Stimulated activated CD4-positive, alpha-beta T cell treated with anti-CD3 and anti-CD28 coated beads, Interleukin-12 subunit alpha, Interleukin-12 subunit beta, amount 100 ng/mL, for 24 hours (primary cell): ENCODE results near the gene NLRC3.

Experiments used
- DNase-seq, 2 experiments: peaks; one replicate each; pipeline ENCODE4 v3.0.0-alpha.2; 2020; ENCODE audit warnings: low read depth in 2 of 2

Gene NLRC3

DNA sequence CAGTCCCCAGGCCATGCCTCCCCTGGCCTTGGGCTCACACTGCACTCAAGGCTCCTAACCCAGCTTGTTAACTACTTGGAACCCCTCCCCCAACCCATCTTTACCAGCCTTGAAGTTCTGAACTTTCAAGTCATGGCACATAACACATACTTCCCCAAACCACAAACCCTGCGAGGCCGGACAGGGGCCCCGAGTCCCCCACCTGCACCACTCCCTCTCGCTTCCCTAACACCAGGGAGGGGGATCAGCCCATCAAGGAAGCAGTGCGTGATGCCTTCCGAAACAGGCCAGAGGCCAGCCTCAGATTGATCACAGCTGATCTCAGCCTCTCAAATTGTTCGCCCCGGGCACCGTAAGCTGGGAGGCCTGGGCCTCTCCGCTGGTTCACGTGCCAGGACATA is 3.0 kb upstream of the NLRC3 start:
- DNase-seq = no peak

- no peak for DNase-seq
These were observed 2.6 kb upstream of the NLRC3 start for GRCh38 chr16:3579776-3580175.

- DNase-seq = peak in 1 of 2 experiments; percentile 54
These were observed 1.7 kb upstream of the NLRC3 start for GRCh38 chr16:3578610-3579551.

DNA sequence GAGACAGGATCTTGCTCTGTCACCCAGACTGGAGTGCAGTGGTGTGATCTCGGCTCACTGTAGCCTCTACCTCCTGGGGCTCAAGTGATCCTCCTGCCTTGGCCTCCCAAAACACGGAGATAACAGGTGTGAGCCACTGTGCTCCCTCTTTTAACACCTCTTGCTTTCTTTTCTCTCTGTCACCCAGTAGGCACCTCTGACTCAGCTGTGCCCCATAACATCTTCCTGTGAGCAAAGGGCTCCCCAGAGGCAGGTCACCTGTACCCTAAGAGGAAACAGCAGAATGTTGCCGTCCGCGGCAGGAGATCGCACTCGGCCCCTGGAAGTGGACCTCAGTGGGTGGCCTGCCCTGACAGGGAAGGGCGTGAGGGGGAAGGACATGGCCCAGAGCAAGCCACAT is 918 bp upstream of the NLRC3 start:
- no peak for DNase-seq

DNA sequence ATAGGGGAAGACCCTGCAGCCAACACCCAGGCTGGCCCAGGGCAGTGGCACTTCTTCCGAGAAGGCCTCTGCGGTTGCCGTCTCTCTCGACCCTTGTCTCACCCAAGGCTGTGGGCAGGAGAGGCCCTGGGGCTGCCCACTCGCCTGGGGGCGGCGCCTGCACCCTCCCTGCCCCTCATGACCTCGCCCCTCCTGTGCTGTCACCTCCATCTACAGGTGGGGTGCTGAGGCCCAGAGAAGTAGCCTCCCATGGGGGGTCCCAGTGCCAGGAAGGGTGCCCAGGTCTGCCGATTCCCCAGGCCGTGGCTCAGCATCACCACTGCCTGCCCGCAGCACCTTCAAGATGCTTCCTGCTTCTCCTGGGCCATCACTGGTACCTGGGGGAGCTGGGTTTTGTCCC is 992 bp downstream of the NLRC3 start:
- DNase-seq = no peak

- no peak for DNase-seq
These were observed 1.7 kb downstream of the NLRC3 start for GRCh38 chr16:3575491-3575890.

DNA sequence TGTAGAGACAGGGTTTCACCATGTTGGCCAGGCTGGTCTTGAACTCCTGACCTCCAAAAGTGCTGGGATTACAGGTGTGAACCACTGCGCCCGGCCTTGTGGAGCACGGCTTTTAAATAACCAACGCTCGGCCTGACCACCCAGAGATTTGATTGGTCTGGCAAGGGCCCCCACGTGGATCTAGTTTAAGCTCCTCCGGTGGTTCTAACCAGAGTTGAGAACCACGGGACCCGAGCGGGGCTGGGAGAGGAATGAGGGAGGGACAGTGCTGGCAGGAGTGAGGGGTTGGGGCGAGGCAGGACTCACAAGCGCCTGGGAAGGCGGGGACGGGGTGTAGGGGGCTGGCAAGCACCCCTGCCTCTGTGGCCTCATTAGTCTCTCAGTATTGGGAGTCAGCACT is 3.0 kb downstream of the NLRC3 start:
- DNase-seq = no peak

DNA sequence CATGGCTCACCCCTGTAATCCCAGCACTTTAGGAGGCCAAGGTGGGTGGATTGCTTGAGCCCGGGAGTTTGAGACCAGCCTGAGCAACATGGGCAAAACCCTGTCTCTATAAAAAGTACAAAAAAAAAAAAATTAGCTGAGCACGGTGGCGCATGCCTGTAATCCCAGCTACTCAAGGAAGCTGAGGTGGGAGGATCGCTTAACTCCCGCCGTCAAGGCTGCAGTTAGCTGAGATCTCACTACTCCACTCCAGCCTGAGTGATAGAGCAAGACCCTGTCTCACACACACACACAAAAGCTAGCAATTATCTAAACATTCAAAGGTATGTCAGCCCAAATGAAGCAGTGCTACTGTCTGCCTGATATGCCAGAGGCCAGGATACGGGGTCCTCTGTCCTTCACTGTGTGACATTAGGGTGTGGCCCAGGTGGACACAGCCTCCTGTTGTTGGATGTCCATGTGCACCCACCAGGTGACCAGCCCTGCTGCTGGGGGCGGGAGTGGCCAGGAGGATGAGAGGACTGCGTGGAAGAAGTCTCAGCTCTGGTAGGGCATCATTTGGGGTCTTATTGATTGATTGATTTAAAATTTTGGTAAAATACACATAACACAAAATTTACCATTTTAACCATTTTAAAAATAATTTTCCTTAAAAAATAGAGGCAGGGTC is 3.9 kb downstream of the NLRC3 start:
- DNase-seq = no peak

- no peak for DNase-seq
These were observed 6.7 kb downstream of the NLRC3 start for GRCh38 chr16:3570420-3571062.

- DNase-seq = no peak
These were observed 7.4 kb downstream of the NLRC3 start for GRCh38 chr16:3569851-3570250.

DNA sequence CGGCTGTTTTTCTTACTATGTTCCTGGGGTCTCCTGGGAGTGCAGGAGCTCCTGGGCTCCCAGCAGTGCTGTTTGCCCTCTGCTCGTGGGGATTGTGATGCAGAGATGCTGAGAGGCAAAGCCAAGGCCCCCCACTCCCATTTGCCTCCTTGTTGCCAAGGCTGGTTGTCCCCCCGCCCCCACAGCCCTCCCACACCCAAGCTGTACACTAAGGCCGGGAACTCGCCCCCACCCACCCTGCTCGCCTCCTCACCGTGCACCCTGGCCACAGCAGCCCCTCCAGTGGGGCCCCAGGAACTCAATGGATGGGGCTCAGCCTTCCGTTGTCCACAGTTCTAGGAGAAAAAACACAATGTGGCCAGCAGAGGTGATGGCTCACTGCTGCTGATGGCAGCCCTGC is 10.2 kb downstream of the NLRC3 start:
- DNase-seq = no peak

DNA sequence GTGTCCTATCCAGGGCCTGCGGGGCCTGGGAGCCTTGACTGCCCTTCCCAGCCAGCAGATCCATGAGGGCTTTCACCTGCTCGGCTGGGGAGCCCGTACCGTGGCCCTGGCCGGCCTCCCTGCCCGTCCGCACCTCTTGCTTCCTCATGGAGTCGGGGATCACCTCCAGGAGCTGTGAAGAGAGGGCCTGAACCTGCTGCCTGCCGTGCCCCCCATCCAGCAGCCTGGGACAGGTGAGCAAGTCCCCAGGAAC is 12.4 kb downstream of the NLRC3 start:
- DNase-seq = no peak

DNA sequence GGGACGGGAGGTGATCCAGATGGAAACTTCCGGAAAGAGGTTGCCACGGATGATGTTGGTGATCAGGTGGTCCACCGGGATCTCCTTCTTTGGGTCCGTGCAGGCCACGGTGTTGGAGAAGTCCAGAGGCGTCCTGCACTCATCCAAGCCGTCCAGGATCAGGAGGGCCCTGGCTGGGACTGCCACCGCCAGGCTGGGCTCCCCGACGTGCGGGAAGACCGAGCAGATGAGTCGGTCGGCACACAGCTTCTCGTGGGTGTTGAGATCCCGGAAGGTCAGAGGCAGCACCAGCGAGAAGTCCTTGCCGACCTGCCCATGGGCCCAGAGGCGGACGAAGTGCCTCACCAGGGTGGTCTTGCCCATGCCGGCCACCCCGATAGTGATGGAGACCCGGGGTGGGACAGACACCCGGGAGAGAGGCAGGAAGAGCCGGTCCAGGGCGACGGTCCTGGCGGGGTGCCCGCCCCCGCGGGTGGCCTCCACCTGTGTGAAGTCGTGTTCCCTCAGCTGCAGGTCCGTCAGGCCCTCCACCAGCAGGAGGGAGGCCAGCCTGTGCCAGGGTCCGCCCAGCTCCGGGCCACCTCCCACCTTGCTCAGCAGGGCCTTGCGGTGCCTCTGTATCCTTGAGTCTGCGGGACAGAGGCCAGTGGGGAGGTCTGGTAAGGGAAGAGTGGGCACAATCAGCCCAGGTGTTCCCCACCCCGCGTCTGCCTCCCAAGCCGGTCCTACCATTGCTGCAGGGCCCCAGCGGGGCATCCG is 12.9 kb downstream of the NLRC3 start:
- no peak for DNase-seq

DNA sequence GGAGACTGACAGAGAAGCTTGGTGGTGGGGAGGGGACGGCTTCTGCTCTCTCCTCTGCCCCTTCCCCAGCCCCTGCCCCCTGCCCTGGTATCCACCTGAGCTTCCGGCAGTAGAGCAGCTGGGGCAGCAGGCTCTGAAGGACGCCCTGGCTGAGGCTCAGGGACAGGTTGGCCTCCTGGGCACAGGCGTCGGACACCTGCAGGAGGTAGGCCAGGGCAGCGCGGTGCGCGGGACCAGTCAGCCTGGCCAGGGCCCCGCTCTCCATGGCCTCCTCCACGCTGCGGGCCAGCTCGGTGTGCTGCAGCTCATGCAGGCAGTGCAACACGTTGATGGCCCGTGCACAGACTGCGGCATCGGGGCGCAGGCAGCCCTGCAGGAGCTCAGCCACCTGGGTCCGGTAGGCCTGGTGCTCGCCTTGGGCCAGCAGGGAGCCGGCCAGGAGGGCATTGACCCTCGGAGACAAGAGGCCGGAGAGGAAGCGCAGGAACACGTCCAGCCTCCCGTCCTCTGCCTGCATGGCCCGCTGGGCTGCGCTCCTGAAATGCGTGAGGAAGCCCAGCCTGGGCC is 14.2 kb downstream of the NLRC3 start:
- no peak for DNase-seq

GRCh38 chr16:3561626-3562025 is 15.6 kb downstream of the NLRC3 start:
- no peak for DNase-seq

GRCh38 chr16:3554351-3554928 is 22.8 kb downstream of the NLRC3 start:
- no peak for DNase-seq

- DNase-seq = no peak
These were observed 23.9 kb downstream of the NLRC3 start for GRCh38 chr16:3553138-3553923.

- no peak for DNase-seq
These were observed 26.1 kb downstream of the NLRC3 start for GRCh38 chr16:3550851-3551847.

DNA sequence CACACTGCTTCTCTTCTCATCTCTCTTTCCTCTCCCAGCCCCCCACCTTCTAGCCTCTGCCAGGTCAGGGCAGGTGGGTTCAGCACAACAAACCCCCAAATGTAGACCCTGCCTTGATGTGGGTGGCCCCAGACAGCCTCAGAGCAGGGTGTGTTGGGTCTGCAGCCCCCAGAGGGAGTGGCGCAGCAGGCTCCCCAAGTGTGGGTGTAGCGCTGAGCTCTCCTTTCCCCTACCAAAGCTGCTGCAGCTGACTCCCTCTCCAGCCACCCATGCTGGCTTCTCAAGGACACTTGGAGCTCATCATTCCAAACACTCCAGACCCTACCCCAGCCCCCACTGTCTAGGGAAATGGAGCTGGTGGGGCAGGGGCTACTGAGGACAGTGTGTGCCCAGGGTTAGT is 27.3 kb downstream of the NLRC3 start:
- no peak for DNase-seq
